ENCODE measurements around the gene GRID1.

The GRID1 gene

GRCh38 chr10:86304436-86304835, 62.2 kb downstream of the GRID1 start (continued):
- TF ChIP-seq ZBTB11 (tag by site-specific recombination; conservative IDR thresholded peaks at IDR 0.05; ENCODE audit: low read depth) (no peak), ZFP41 (tag by site-specific recombination; IDR thresholded peaks at IDR 0.05; ENCODE audit: borderline replicate concordance) (no peak), SETDB1 (IDR thresholded peaks at IDR 0.05; ENCODE audit: insufficient read length, low read length) (no peak)

GRCh38 chr10:86303626-86304025, 63.0 kb downstream of the GRID1 start:
- ChIA-PET POLR2A (interaction anchor here (0.6 kb wide), 1 partner anchor 1661 kb away, joined by 3 read pairs; no protein-coding TSS in a partner anchor), CTCF (no interaction called here)
- H3K4me1 ChIP-seq (ENCODE audit: control insufficient read depth, insufficient read depth, low read length), result no peaks in the 10 kb centered on the region
- no peak overlapping the region for H3K4me3 ChIP-seq (ENCODE audit: low read depth, low read length)
- no peaks in the 10 kb centered on the region for H3K9me3 ChIP-seq (ENCODE audit: control insufficient read depth, insufficient read depth, low read depth, low read length)
- TF ChIP-seq ZNF548 (tag by site-specific recombination; IDR thresholded peaks at IDR 0.05) (no peak), ZBTB21 (tag by site-specific recombination; IDR thresholded peaks at IDR 0.05) (no peak), ZNF660 (tag by site-specific recombination; IDR thresholded peaks at IDR 0.05) (no peak), ZBTB10 (tag by site-specific recombination; IDR thresholded peaks at IDR 0.05) (no peak), ZNF580 (tag by site-specific recombination; IDR thresholded peaks at IDR 0.05) (no peak), INSM2 (tag by site-specific recombination; IDR thresholded peaks at IDR 0.05) (no peak), ZNF529 (tag by site-specific recombination; IDR thresholded peaks at IDR 0.05; ENCODE audit: insufficient replicate concordance) (no peak), ZNF510 (tag by site-specific recombination; IDR thresholded peaks at IDR 0.05; ENCODE audit: insufficient replicate concordance) (no peak), ZNF792 (tag by site-specific recombination; IDR thresholded peaks at IDR 0.05) (no peak), ZNF837 (tag by site-specific recombination; IDR thresholded peaks at IDR 0.05) (no peak), SALL2 (tag by site-specific recombination; IDR thresholded peaks at IDR 0.05; ENCODE audit: borderline replicate concordance) (no peak), BCL11B (tag by site-specific recombination; IDR thresholded peaks at IDR 0.05; ENCODE audit: low read depth) (no peak), ZFP41 (tag by site-specific recombination; IDR thresholded peaks at IDR 0.05; ENCODE audit: borderline replicate concordance) (no peak), ZNF645 (tag by site-specific recombination; IDR thresholded peaks at IDR 0.05) (no peak), SETDB1 (IDR thresholded peaks at IDR 0.05; ENCODE audit: insufficient read length, low read length) (no peak), ZNF555 (tag by site-specific recombination; conservative IDR thresholded peaks at IDR 0.05) (no peak), ZFP69B (tag by site-specific recombination; IDR thresholded peaks at IDR 0.05) (no peak), ZSCAN16 (tag by site-specific recombination; IDR thresholded peaks at IDR 0.05) (no peak), MYNN (tag by site-specific recombination; IDR thresholded peaks at IDR 0.05; ENCODE audit: borderline replicate concordance) (no peak)
- H3K27ac ChIP-seq (ENCODE audit: extremely low read depth, low read depth, low read length), result no peak overlapping the region
- no peaks in the 10 kb centered on the region for H3K36me3 ChIP-seq (ENCODE audit: control insufficient read depth in 2 of 2, insufficient read depth in 1 of 2, low read length in 2 of 2)
